ENCODE measurements around the gene ZNRF2. TPM values are rescaled to one million over a fixed set of nuclear protein-coding genes. Genes with fewer than 3 reads are reported as not detected.

Gene ZNRF2
- total RNA-seq, 2 donors from 2014 or later: 20.2 to 29.4 TPM

DNA sequence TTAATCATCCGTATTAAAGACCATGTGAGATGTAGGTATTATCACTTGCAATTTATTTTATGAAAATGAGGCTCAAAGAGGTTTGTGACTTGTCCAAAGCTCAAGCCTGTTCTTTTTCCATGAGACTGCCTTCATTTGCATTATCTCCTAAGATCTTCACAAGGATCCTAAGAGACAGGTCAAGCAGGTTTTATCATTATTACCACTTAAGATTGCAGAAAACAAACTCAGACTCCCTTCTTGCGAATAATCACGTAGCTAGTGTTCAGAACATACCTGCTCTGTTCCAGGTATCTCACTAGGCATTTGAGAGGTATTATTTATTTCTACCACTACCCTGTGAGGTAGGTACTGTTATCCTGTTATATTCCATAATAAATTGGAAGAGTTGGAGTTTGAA, 64.8 kb downstream of the ZNRF2 start:
- H3K4me3 ChIP-seq: no peak overlapping the region
- DNase-seq (ENCODE audit: low spot score): no peak
- peak overlapping the region in 1 of 2 donors; percentile 71 for H3K27ac ChIP-seq
- no peak for ATAC-seq (ENCODE audit: insufficient number of reproducible peaks, low FRiP score, low read depth)
- TF ChIP-seq, protein P1, sequence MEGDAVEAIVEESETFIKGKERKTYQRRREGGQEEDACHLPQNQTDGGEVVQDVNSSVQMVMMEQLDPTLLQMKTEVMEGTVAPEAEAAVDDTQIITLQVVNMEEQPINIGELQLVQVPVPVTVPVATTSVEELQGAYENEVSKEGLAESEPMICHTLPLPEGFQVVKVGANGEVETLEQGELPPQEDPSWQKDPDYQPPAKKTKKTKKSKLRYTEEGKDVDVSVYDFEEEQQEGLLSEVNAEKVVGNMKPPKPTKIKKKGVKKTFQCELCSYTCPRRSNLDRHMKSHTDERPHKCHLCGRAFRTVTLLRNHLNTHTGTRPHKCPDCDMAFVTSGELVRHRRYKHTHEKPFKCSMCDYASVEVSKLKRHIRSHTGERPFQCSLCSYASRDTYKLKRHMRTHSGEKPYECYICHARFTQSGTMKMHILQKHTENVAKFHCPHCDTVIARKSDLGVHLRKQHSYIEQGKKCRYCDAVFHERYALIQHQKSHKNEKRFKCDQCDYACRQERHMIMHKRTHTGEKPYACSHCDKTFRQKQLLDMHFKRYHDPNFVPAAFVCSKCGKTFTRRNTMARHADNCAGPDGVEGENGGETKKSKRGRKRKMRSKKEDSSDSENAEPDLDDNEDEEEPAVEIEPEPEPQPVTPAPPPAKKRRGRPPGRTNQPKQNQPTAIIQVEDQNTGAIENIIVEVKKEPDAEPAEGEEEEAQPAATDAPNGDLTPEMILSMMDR (IDR thresholded peaks at IDR 0.05): no peak
- H3K9me3 ChIP-seq: no peaks in the 10 kb centered on the region
- no peaks in the 10 kb centered on the region for H3K27me3 ChIP-seq (replicated peaks; ENCODE audit: insufficient read depth)
- H3K36me3 ChIP-seq: no peaks in the 10 kb centered on the region
- peaks cover 36 to 55% of the 10 kb centered on the region in 2 donors for H3K4me1 ChIP-seq (ENCODE audit: control insufficient read depth in 1 of 2, low read depth in 2 of 2)

DNA sequence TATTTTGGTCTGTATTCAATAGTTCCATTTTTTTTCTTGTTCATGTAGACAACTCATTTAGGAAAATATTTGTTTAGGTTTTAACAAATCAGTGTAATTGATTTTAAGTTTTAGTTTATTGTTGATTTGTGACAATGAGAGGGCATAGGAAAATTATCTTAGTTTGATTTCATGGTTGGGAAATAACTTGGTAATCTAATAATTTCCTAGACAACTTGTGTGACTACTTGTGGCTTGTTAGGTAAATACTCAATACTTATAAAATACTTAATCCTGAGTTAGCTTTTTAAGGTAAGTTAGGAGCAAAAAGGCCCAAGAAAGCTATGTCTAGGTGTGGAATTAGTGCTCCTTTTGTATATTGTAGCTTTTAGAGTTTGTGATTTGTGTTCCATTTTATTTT, 65.4 kb downstream of the ZNRF2 start:
- TF ChIP-seq, protein P1 (IDR thresholded peaks at IDR 0.05): no peak

DNA sequence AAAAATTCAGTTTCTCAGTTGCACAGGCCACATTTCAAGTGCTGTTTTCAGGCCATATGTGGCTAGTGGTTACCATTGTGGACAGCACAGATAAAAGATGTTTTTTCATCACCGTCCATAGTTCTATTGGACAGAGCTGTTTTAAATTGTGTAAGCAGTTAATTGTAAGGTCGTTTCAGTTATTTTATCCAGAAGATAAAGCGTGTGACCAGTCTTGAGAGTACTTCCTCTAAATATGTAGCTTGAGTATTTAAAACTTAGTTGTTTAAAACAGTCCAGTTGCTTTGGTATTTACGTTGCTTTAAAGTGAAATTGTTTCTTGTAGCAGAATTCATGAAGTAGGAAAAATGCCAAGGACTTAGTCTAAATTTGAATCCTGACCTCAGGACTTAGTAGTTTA, 66.9 kb downstream of the ZNRF2 start:
- H3K27me3 ChIP-seq (replicated peaks; ENCODE audit: insufficient read depth): no peaks in the 10 kb centered on the region
- peak overlapping the region in 1 of 2 donors; percentile 35 for H3K27ac ChIP-seq
- H3K4me3 ChIP-seq: peak overlapping the region; percentile 15
- TF ChIP-seq, protein P1 (IDR thresholded peaks at IDR 0.05): no peak
- DNase-seq (ENCODE audit: low spot score) (no peak), ATAC-seq (ENCODE audit: insufficient number of reproducible peaks, low FRiP score, low read depth) (no peak)
- peaks cover 27 to 37% of the 10 kb centered on the region in 2 donors for H3K4me1 ChIP-seq (ENCODE audit: control insufficient read depth in 1 of 2, low read depth in 2 of 2)
- no peaks in the 10 kb centered on the region for H3K9me3 ChIP-seq
- no peaks in the 10 kb centered on the region for H3K36me3 ChIP-seq

More for the DNA sequence above, 65.4 kb downstream of the ZNRF2 start:
- Histone ChIP-seq H3K4me1 (ENCODE audit: control insufficient read depth in 1 of 2, low read depth in 2 of 2) (peaks cover 32 to 50% of the 10 kb centered on the region in 2 donors), H3K9me3 (no peaks in the 10 kb centered on the region), H3K4me3 (no peak overlapping the region), H3K36me3 (no peaks in the 10 kb centered on the region), H3K27ac (no peak overlapping the region), H3K27me3 (replicated peaks; ENCODE audit: insufficient read depth) (no peaks in the 10 kb centered on the region)
- DNase-seq (ENCODE audit: low spot score) (no peak), ATAC-seq (ENCODE audit: insufficient number of reproducible peaks, low FRiP score, low read depth) (no peak)

DNA sequence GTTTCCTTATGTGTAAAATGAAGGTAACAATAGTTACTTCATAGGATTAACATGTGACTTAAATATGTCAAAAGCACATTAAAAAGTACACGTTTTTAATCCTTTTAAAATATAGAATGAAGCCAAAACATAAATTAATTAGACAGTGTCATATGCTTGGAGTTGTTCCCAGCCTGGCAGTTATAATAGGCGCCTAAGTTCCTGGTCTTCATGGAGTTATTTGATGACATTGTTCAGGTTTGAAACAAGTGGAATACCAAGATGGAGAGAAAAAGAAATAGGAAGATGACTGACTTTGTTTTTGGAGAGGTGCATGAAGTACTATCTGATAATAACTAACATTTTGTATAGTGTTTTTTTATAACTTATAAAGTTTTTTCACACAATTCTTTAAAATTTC, 67.3 kb downstream of the ZNRF2 start:
- Histone ChIP-seq H3K9me3 (no peaks in the 10 kb centered on the region), H3K4me1 (ENCODE audit: control insufficient read depth in 1 of 2, low read depth in 2 of 2) (peaks cover 25 to 33% of the 10 kb centered on the region in 2 donors), H3K27ac (peak overlapping the region in 1 of 2 donors; percentile 35), H3K36me3 (no peaks in the 10 kb centered on the region), H3K4me3 (peak overlapping the region; percentile 15), H3K27me3 (replicated peaks; ENCODE audit: insufficient read depth) (no peaks in the 10 kb centered on the region)
- ATAC-seq (ENCODE audit: insufficient number of reproducible peaks, low FRiP score, low read depth): no peak
- TF ChIP-seq, protein P1 (IDR thresholded peaks at IDR 0.05): no peak
- no peak for DNase-seq (ENCODE audit: low spot score)

DNA sequence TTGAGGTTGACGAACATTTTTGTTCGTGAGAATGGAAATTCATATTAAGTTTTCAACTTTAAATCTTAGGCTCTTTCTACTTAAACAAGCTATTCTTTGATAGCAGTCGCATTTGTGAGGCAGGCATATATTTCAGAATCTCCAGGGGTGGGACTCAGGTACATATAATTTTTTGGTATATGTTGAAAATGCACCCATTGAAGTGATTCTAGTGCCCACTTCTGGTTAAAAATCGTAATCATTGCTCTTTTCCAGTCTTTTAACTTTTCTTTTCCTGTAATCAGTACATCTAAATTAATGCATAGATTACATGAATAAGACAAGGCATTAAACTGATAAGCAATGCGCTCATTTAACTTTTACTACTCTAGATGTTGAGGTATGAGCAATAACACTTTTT, 67.8 kb downstream of the ZNRF2 start:
- no peaks in the 10 kb centered on the region for H3K9me3 ChIP-seq
- no peaks in the 10 kb centered on the region for H3K27me3 ChIP-seq (replicated peaks; ENCODE audit: insufficient read depth)
- ATAC-seq (ENCODE audit: insufficient number of reproducible peaks, low FRiP score, low read depth): no peak
- no peak overlapping the region for H3K4me3 ChIP-seq
- no peak for DNase-seq (ENCODE audit: low spot score)
- peaks cover 21 to 28% of the 10 kb centered on the region in 2 donors for H3K4me1 ChIP-seq (ENCODE audit: control insufficient read depth in 1 of 2, low read depth in 2 of 2)
- no peaks in the 10 kb centered on the region for H3K36me3 ChIP-seq
- TF ChIP-seq, protein P1 (IDR thresholded peaks at IDR 0.05): no peak
- no peak overlapping the region for H3K27ac ChIP-seq

All from thoracic aorta (tissue), 2 donors.